HG02973 (cell line): ENCODE results near the gene RGS3.

Experiments
- ATAC-seq: cut with Tn5 transposase; IDR thresholded peaks from one replicate; pipeline ENCODE4 v1.9.1; 2021; ENCODE audit warnings: moderate library complexity; ENCODE audit not compliant: unreplicated experiment

Gene RGS3

DNA sequence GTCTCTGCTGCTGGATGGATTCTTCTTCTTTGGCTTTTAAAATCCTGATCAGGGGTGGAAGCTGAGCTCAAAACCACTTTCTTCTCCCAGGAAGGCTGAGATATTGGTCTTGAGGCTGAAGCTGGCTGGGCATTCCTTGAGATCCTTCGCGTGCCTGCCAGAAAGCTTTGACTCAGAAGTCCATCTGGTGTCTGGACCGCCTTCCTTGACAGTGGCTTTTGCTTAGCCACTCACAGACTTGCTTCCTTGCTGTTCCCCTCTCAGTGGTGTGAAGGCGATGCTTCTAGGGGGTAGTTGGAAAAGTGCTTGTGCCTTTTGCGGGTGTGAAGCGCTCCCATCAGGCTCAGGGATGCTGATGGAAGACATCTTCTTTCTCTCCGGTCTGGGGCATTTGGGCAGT lies 45.9 kb downstream of the RGS3 start:
- ATAC-seq, result no peak

GRCh38 chr9:113511047-113511521 lies 47.6 kb downstream of the RGS3 start:
- no peak for ATAC-seq

DNA sequence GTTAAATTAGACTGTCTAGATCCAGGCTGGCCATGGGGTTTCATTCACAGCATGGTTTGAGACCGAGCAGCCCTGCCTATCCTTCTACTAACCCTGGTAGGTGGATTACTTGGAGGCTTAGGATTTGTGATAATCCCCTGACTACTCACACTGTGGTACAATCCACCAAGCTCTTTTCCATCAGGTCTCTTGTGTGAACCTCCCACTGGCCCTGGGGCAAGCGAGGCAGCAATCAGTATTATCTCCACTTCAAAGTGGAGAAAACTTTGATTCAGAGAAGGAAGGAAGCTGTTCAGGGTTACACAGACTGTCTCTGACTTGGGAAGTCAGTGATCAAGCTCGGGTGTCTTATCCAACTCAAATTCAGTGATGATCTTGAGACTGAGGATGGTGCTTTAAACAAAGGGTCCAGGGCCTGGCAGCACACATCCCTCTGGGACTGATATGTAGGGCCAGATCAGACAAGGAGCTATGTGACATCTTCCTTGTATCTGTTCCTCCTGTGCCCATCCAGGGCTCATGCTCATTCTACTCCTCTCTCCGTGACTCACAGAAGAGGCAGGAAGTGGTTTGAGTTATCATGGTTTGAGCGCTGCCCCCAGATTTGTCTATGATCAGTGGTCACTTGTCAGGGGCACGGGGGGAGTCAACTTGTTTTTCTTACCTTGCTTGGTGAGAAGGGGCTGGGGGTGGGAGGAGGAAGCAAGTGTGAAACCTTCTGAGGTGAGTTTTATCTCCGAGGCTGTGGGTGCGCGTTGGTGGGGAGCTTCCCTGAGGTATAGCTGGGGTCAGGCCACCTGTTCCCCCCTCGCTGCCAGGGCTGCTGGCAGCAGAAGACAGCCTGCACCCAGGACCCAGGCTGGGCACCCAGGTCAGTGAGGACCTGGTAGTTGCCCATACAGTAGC lies 48.6 kb downstream of the RGS3 start:
- peak; percentile 36 for ATAC-seq

- ATAC-seq, result no peak
Observed at GRCh38 chr9:113513111-113513510, 49.6 kb downstream of the RGS3 start.

GRCh38 chr9:113513536-113513935 lies 50.0 kb downstream of the RGS3 start:
- no peak for ATAC-seq

GRCh38 chr9:113514061-113514460 lies 50.5 kb downstream of the RGS3 start:
- no peak for ATAC-seq

DNA sequence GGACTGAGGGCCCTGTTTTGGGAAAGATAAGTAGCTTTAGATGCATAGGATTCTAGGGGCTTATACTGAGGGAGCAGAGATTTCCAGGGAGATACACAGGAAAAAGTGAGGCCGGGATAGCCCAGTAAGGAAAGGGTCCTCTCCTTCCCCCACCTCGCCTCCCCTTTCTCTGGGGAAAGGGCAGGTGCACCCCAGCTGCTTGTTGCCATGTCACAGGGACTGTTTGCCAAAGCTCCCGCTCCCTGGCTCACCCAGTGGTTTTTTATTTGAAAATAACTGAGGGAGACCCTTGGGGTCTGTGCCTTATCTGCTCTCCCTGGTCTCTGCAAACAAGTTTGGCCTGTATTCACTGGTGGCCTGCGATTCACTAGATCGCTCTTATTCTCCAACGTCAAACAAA lies 51.2 kb downstream of the RGS3 start:
- ATAC-seq, result no peak

GRCh38 chr9:113515862-113516261 lies 52.3 kb downstream of the RGS3 start:
- ATAC-seq, result no peak

DNA sequence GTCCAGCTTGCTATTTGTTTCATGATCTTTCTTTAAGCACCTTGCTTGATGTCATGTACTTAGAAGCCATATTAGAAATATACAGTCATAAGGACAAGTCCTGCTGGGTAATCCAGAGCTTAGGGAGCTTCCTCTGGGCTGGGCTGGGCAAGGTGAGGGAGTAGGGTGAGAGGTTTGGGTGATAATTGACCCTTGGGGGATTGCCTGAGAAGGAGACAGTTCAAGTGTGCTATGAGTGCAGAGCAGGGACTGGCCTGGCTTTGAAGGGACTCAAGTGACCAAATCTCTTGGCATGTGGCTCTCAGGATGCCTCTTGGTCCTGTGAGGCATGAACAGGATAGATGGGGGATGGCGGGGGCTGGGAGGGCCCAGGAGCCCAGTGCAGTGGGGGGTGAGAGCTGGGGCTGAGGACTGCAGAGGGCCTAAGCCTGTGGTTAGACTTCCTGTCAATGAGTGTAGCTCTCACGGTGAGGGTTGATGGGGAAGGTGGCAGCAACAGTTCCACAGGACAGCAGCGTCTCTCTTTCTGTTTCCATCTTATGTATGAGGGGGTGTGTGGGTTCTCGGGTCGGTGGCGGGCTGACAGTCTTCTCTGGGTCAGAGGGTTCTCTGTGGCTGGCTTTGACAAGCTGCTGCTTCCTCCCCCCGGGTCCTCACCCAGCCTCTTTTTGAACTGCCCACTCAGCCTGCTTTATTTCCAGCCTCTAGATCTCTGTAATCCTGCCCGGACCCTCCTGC lies 53.5 kb downstream of the RGS3 start:
- peak; percentile 90 for ATAC-seq

DNA sequence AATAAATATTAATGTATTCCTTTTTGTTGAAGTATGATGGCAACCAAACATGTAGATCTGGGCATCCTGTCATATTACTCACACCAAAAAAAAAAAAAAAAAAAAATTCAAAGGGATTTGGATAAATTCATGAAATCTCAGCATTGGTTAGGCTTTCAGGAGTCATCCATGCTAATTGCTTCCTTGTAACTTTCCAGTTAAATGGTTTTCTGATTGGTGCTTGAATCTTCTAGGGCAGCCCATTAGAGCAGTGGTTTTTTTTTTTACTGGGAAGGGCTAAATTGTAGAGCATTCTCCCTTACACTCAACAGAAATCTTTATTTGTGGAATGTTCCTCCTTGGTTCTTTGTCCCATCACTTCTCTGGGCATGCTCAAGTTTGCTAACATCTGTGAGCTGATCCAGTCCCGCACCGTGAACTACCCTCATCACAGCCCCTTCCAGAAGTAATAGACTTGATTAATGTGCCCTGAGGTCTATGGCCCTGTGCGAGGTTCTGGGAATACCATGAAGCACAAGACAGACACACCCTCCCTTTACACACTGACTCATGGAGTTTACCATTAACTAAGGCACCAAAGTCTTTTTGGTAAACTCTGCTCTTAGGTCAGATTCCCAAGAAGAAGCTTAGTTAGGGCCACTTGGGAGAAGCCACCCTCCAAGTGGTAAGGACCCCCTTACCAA lies 56.0 kb downstream of the RGS3 start:
- no peak for ATAC-seq

GRCh38 chr9:113520109-113520642 lies 56.6 kb downstream of the RGS3 start:
- no peak for ATAC-seq

- no peak for ATAC-seq
Observed at GRCh38 chr9:113521693-113522255, 58.2 kb downstream of the RGS3 start.

DNA sequence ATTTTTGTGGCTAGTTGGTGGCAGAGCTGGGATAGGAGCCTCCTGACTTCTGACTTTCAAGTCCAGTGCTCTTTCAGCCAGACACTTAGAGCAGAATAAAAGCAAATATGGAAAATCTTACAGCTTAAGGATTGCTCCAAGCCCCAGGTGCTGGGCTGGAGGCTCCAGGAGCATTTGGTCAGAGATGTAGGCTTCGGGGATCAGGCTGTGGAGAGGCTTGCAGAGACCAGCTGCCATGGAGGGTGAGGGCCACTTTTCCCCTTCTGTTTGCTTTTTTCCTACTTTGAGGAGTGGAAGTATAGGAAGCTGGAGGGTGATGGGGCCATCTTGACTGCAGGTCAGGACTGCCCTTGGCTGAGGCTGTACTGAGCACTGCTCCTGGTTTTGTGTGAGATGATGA lies 58.9 kb downstream of the RGS3 start:
- ATAC-seq, result no peak

- no peak for ATAC-seq
Observed at GRCh38 chr9:113522858-113523257, 59.3 kb downstream of the RGS3 start.

DNA sequence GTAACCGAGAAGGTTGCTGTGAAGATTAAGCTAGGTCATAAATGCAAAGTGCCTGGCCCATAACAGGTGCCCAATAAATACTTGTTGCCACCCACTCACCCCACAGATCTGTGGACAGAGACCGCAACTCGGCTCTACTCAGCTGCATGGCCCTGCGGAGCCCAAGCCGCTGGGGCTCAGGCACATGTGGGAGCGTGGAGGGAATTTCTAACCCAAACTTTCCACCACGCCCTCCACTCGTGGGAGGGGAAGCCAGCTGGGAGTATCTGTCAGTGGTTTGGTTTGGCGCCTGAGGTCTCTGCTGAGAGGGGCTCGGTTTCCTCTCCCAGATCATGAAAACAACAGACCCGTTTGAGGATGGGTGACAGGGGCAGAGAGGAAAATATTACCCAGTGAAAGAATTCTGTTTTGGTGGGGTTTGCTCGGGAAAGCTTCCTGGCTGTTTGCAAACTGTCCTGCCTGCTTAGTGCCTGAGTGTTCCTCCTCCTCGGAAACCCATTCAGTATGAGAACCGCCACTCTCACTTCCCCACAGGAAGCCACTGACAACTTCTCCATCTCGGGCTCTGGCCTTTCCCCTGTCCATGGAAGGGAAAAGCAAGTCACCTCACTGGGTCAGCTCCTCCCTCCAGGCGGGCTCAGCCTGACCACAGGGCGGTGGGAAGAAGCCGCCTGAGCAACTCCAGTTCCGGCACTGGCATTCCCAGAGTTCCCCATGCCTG lies 60.1 kb downstream of the RGS3 start:
- peak; percentile 63 for ATAC-seq

DNA sequence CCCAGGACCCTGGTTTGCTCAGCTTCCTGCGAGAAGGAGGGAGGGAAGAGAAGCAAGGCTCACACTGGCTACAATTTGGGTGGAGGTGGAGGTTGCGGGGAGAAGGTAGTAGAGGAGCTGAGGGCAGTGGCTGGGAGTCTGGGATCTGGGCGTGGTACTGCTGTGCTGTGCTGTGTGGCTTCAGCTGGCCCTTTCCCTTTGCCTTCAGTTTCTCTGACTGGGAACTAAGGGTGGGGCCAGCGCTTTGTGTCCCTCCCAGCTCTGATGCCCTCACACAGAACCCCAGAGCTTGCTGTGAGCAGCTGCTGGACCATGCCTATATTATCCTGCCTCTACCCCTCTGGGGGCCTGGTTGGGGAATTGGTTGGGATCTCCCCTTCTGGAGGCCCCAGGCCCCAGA lies 60.9 kb downstream of the RGS3 start:
- no peak for ATAC-seq

DNA sequence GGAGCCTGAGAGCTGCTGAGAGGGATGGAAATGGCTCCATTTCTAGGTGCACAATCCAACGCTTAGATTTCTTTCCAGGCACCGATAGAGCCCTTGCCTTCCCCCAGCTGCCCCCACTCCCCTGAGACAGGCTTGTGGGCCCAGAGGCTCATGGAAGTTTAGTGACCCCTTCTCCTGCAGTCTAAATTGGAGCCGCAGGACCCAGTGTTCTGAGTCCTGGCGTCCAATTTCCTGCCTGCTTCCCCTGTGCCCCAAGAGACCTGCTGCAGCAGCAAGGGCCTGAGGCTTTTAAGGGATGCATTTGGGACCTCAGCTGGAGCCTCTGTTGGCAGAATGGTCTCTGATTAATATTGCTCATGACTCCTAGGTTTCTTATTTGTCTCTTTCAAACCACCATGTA lies 61.7 kb downstream of the RGS3 start:
- ATAC-seq, result no peak

DNA sequence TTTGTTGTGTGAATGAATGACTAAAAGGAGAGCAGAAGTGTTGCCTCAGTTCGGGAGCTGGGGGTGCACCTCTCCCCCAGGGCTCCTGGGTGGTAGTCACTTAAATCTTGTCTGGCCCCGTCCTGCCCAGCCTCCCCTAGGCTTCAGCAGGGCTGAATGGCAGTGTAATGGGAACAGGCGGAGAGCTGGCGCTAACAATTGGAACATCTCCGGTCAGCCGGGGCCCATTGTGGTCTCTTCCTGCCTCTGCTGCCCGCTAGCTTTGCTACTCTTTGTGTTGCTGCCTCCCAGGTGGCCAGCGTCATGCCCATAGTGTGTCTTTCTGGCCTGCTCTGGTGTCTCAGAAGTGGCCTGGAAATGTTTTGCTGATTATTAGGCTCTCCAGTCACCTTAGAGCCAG lies 62.3 kb downstream of the RGS3 start:
- ATAC-seq, result no peak

GRCh38 chr9:113526231-113526746 lies 62.8 kb downstream of the RGS3 start:
- no peak for ATAC-seq

GRCh38 chr9:113526841-113527240 lies 63.3 kb downstream of the RGS3 start:
- no peak for ATAC-seq
